ENCODE results near the gene GRIK4.

DNA sequence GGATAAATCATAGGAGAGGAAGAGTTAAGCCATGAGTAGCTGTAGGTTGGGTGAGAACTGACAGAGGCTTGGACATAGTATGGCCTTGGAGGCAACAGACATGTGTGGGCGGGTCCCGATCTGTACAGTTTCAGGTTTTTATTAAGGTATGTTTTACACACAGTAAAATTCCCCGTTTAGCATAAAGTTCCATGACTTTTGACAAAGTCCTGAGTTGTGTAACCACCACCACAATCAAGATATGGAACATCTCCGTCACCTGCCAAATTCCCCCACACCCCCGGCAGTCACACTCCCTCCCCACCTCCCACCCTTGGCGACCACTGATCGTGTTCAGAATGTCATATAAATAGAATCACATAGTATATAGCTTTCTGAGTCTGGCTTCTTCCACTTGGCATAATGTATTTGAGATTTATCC, 68.1 kb downstream of the GRIK4 start:
- TF ChIP-seq, protein P1, sequence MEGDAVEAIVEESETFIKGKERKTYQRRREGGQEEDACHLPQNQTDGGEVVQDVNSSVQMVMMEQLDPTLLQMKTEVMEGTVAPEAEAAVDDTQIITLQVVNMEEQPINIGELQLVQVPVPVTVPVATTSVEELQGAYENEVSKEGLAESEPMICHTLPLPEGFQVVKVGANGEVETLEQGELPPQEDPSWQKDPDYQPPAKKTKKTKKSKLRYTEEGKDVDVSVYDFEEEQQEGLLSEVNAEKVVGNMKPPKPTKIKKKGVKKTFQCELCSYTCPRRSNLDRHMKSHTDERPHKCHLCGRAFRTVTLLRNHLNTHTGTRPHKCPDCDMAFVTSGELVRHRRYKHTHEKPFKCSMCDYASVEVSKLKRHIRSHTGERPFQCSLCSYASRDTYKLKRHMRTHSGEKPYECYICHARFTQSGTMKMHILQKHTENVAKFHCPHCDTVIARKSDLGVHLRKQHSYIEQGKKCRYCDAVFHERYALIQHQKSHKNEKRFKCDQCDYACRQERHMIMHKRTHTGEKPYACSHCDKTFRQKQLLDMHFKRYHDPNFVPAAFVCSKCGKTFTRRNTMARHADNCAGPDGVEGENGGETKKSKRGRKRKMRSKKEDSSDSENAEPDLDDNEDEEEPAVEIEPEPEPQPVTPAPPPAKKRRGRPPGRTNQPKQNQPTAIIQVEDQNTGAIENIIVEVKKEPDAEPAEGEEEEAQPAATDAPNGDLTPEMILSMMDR (IDR thresholded peaks at IDR 0.05) = no peak
- TF ChIP-seq POLR2AphosphoS5 (IDR thresholded peaks at IDR 0.05) = no peak
